ENCODE data around the gene HCAR2. TPM values are rescaled to one million over a fixed set of nuclear protein-coding genes. Genes with fewer than 3 reads are reported as not detected.

The HCAR2 gene
- total RNA-seq, 1 experiment from 2014 or later = not detected

DNA sequence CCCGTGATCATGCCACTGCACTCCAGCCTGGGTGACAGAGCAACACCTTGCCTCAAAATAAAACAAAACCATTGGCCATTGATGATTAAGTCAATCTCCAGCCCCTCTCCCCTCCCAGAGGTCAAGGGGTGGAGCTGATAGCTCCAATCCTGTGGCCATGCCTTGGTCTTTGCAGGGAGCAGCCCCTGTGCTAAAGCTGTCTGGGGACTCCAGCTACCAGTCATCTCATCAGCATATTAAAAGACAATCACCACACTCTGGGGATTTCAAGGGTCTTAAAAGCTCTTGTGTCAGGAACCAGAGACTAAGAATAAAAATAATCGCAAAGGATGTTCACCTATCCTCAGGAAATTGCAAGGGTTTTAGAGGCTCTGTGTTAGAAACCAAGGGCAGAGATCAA lies 30.6 kb downstream of the HCAR2 start:
- no peak overlapping the region for H2AK5ac ChIP-seq (ENCODE audit: insufficient read length, low read length)
- H3K4me3 Mint-ChIP-seq = no peak overlapping the region
- no peak overlapping the region for H3K56ac ChIP-seq (ENCODE audit: insufficient read length, low read depth, low read length)
- no peaks in the 10 kb centered on the region for H3K79me2 ChIP-seq (ENCODE audit: insufficient read depth, low read length)
- no peak overlapping the region for H4K91ac ChIP-seq (ENCODE audit: insufficient read length, low read depth, low read length)
- no peak overlapping the region for H3K4ac ChIP-seq (ENCODE audit: low read depth, low read length)
- H3K23me2 ChIP-seq (ENCODE audit: insufficient read length, low read depth, low read length, poor library complexity, severe bottlenecking) = no peaks in the 10 kb centered on the region
- peak overlapping the region in 2 of 3 experiments; percentile 22 to 90; a peak in 3 of 7 replicates for H3K27ac Mint-ChIP-seq
- H3K36me3 Mint-ChIP-seq (ENCODE audit: insufficient read depth in 1 of 3, low read depth in 3 of 3) = peaks cover 0 to 5% (median 2%) of the 10 kb centered on the region in 3 experiments; a peak in 3 of 7 replicates
- no peaks in the 10 kb centered on the region for H4K20me1 ChIP-seq (ENCODE audit: control insufficient read depth, insufficient read depth, insufficient read length)
- WGBS (ENCODE audit: extremely low coverage, insufficient read length, low lambda C conversion rate) = no CpG with 5 or more reads among the region's 2 CpGs
- H3T11ph ChIP-seq (ENCODE audit: low read length) = no peak overlapping the region
- no peak overlapping the region for H3K4me2 ChIP-seq (ENCODE audit: insufficient read depth, insufficient read length, low read length)
- H4K8ac ChIP-seq (replicated peaks; ENCODE audit: insufficient read length, low read depth, low read length) = no peak overlapping the region
- H3K27me3 Mint-ChIP-seq (ENCODE audit: low read depth) = no peaks in the 10 kb centered on the region
- H2AFZ ChIP-seq (ENCODE audit: low read length) = no peak overlapping the region
- no peak overlapping the region for H2BK5ac ChIP-seq (ENCODE audit: insufficient read length, low read length)
- H3K23ac ChIP-seq (ENCODE audit: insufficient read length, low read depth, low read length) = no peak overlapping the region
- H3K79me1 ChIP-seq (ENCODE audit: insufficient read depth, low read depth, low read length, poor library complexity, severe bottlenecking) = no peaks in the 10 kb centered on the region
- TF ChIP-seq, protein P1, sequence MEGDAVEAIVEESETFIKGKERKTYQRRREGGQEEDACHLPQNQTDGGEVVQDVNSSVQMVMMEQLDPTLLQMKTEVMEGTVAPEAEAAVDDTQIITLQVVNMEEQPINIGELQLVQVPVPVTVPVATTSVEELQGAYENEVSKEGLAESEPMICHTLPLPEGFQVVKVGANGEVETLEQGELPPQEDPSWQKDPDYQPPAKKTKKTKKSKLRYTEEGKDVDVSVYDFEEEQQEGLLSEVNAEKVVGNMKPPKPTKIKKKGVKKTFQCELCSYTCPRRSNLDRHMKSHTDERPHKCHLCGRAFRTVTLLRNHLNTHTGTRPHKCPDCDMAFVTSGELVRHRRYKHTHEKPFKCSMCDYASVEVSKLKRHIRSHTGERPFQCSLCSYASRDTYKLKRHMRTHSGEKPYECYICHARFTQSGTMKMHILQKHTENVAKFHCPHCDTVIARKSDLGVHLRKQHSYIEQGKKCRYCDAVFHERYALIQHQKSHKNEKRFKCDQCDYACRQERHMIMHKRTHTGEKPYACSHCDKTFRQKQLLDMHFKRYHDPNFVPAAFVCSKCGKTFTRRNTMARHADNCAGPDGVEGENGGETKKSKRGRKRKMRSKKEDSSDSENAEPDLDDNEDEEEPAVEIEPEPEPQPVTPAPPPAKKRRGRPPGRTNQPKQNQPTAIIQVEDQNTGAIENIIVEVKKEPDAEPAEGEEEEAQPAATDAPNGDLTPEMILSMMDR (conservative IDR thresholded peaks at IDR 0.05) = no peak
- H2BK120ac ChIP-seq (ENCODE audit: low read depth, low read length, poor library complexity, severe bottlenecking) = no peak overlapping the region
- no peak overlapping the region for H2BK12ac ChIP-seq (ENCODE audit: insufficient read length, low read depth, low read length)
- H2BK15ac ChIP-seq (ENCODE audit: low read depth, low read length) = no peak overlapping the region
- H2BK20ac ChIP-seq (ENCODE audit: low read depth, low read length, poor library complexity, severe bottlenecking) = no peak overlapping the region
- H3K27me3 ChIP-seq (ENCODE audit: insufficient read depth, low read length) = no peaks in the 10 kb centered on the region
- H4K5ac ChIP-seq (ENCODE audit: insufficient read length, low read depth, low read length) = no peak overlapping the region
- H3K9ac ChIP-seq (ENCODE audit: extremely low read depth, insufficient read length, low read length) = no peak overlapping the region
- H3K4me1 Mint-ChIP-seq = peaks cover 9 to 17% of the 10 kb centered on the region in 2 experiments
- no peak overlapping the region for H3K14ac ChIP-seq (ENCODE audit: insufficient read depth, low read length)
- H3K18ac ChIP-seq (ENCODE audit: insufficient read length, low read depth, low read length) = no peak overlapping the region
- no peak overlapping the region for H3K27ac ChIP-seq (ENCODE audit: insufficient read length, low read depth, low read length)
- peaks cover 3% of the 10 kb centered on the region; the same call in 1 of the 2 replicates for H3K4me1 ChIP-seq (ENCODE audit: insufficient read depth, low read length)
- DNase-seq = no peak
- peaks cover 2 to 8% of the 10 kb centered on the region in 2 experiments; a peak in 3 of 5 replicates for H3K9me3 Mint-ChIP-seq
- no peaks in the 10 kb centered on the region for H3K9me3 ChIP-seq (ENCODE audit: control insufficient read depth, low read depth, low read length)
